ENCODE results near the gene DHRS4L2. TPM values are rescaled to one million over a fixed set of nuclear protein-coding genes. Genes with fewer than 3 reads are reported as not detected.
A peak's percentile ranks its signal among the peaks of the same experiment; 100 is the strongest.
"Not testable (repeated sequence)": the region's sequence is repeated elsewhere in the genome, so short reads cannot be mapped to it uniquely, and the experiment has no call there.

DHRS4L2 gene
- total RNA-seq, 1 donor from 2014 or later = 16.3 TPM

GRCh38 chr14:24040692-24041091 is 52.0 kb downstream of the DHRS4L2 start:
- no peak for DNase-seq
- Histone ChIP-seq H3K27me3 (no peaks in the 10 kb centered on the region), H3K4me1 (peaks cover 10% of the 10 kb centered on the region), H3K36me3 (no peaks in the 10 kb centered on the region), H3K9me3 (no peaks in the 10 kb centered on the region), H3K4me3 (no peak overlapping the region), H3K27ac (no peak overlapping the region)
- intact Hi-C loops (cut with DNase I) = no loop called here
- TF ChIP-seq CTCF (IDR thresholded peaks at IDR 0.05) = no peak
- ATAC-seq = no peak

GRCh38 chr14:24042746-24043145 is 54.0 kb downstream of the DHRS4L2 start:
- intact Hi-C loops (cut with DNase I) = no loop called here
- H3K36me3 ChIP-seq = no peaks in the 10 kb centered on the region
- no peak for TF ChIP-seq CTCF (IDR thresholded peaks at IDR 0.05)
- no peak overlapping the region for H3K4me3 ChIP-seq
- H3K27me3 ChIP-seq = no peaks in the 10 kb centered on the region
- ATAC-seq (no peak), DNase-seq (no peak)
- H3K4me1 ChIP-seq = no peaks in the 10 kb centered on the region
- H3K9me3 ChIP-seq = no peaks in the 10 kb centered on the region
- H3K27ac ChIP-seq = no peak overlapping the region

GRCh38 chr14:24049002-24049401 is 60.3 kb downstream of the DHRS4L2 start:
- DNase-seq; intact Hi-C loops (cut with DNase I); H3K4me3 ChIP-seq; H3K36me3 ChIP-seq; H3K27ac ChIP-seq; H3K9me3 ChIP-seq; H3K27me3 ChIP-seq: not testable (repeated sequence)
- H3K4me1 ChIP-seq = peaks cover 14% of the 10 kb centered on the region
- ATAC-seq = peak; percentile 47

GRCh38 chr14:24050753-24051152 is 62.0 kb downstream of the DHRS4L2 start:
- intact Hi-C loops (cut with DNase I) = loop anchor here (10.0 kb wide), 1 partner anchor 54 kb away; no protein-coding TSS in a partner anchor
- peaks cover 14% of the 10 kb centered on the region for H3K4me1 ChIP-seq
- DNase-seq = not testable (repeated sequence)

GRCh38 chr14:24051176-24051788 is 62.6 kb downstream of the DHRS4L2 start:
- Histone ChIP-seq H3K36me3 (no peaks in the 10 kb centered on the region), H3K27me3 (no peaks in the 10 kb centered on the region), H3K4me3 (peak overlapping the region; percentile 71), H3K27ac (no peak overlapping the region), H3K9me3 (no peaks in the 10 kb centered on the region), H3K4me1 (peaks cover 14% of the 10 kb centered on the region)
- DNase-seq (no peak), ATAC-seq (peak; percentile 18)
- intact Hi-C loops (cut with DNase I) = loop anchor here (10.0 kb wide), 1 partner anchor 54 kb away; no protein-coding TSS in a partner anchor
- no peak for TF ChIP-seq CTCF (IDR thresholded peaks at IDR 0.05)

More at GRCh38 chr14:24050753-24051152, 62.0 kb downstream of the DHRS4L2 start:
- H3K27me3 ChIP-seq, H3K36me3 ChIP-seq, H3K4me3 ChIP-seq, H3K9me3 ChIP-seq, ATAC-seq, H3K27ac ChIP-seq: not testable (repeated sequence)

GRCh38 chr14:24051789-24052655 is 63.3 kb downstream of the DHRS4L2 start, which contains the start of gene CARMIL3:
Gene CARMIL3 (plus strand): TSS chr14:24052009. CDS start chr14:24052154, 145 bp downstream.
- TF ChIP-seq CTCF (IDR thresholded peaks at IDR 0.05) = no peak
- Histone ChIP-seq H3K9me3 (no peaks in the 10 kb centered on the region), H3K4me1 (peaks cover 14% of the 10 kb centered on the region), H3K27ac (no peak within 1 kb of the TSS), H3K4me3 (peak within 1 kb of the TSS; percentile 71), H3K27me3 (no peaks in the 10 kb centered on the region), H3K36me3 (no peaks in the 10 kb centered on the region)
- peak; percentile 88 for ATAC-seq
- intact Hi-C loops (cut with DNase I) = loop anchor here (10.0 kb wide), 1 partner anchor 53 kb away; no protein-coding TSS in a partner anchor
- peak; percentile 89 for DNase-seq

All from upper lobe of right lung (tissue), 1 donor.